Osteocyte (in vitro differentiated cells): ENCODE measurements around the gene CNTN1. TPM values are rescaled to one million over a fixed set of nuclear protein-coding genes. Genes with fewer than 3 reads are reported as not detected.

Experiments used
- DNase-seq: peaks from one replicate; pipeline ENCODE4 v3.0.0; 2021; ENCODE audit warnings: mixed read lengths; ENCODE audit not compliant: unreplicated experiment; ENCODE audit errors: extremely low spot score
- H3K27ac Mint-ChIP-seq: one replicate; pipeline ENCODE4 v1.8.0; 2021; ENCODE audit warnings: mild to moderate bottlenecking, mixed read lengths; ENCODE audit not compliant: unreplicated experiment
- H3K27me3 Mint-ChIP-seq: one replicate; pipeline ENCODE4 v1.8.0; 2021; ENCODE audit warnings: mixed read lengths; ENCODE audit not compliant: unreplicated experiment
- H3K36me3 Mint-ChIP-seq: one replicate; pipeline ENCODE4 v1.8.0; 2021; ENCODE audit warnings: mixed read lengths; ENCODE audit not compliant: unreplicated experiment
- H3K4me1 Mint-ChIP-seq: one replicate; pipeline ENCODE4 v1.8.0; 2021; ENCODE audit warnings: mixed read lengths; ENCODE audit not compliant: unreplicated experiment
- H3K4me3 Mint-ChIP-seq: one replicate; pipeline ENCODE4 v1.8.0; 2021; ENCODE audit warnings: mild to moderate bottlenecking, moderate library complexity, mixed read lengths; ENCODE audit not compliant: unreplicated experiment
- H3K9me3 Mint-ChIP-seq: one replicate; pipeline ENCODE4 v1.8.0; 2021; ENCODE audit warnings: mixed read lengths; ENCODE audit not compliant: unreplicated experiment
- CTCF ChIP-seq: fragments of 200-600 bp; sonication (generic); IDR thresholded peaks from 2 replicates; pipeline ENCODE4 v1.5.0; 2021; ENCODE audit warnings: antibody characterized with exemption, mild to moderate bottlenecking, moderate library complexity
- total RNA-seq: library from RNA; stranded (reverse); gene quantifications from 2 replicates; pipeline ENCODE4 v1.2.1, GENCODE V29; 2021

CNTN1 gene
- total RNA-seq, 1 donor from 2014 or later: 1.8 TPM

- Mint-ChIP-seq H3K27ac (no peak overlapping the region), H3K36me3 (no peaks in the 10 kb centered on the region), H3K4me1 (no peaks in the 10 kb centered on the region), H3K9me3 (no peaks in the 10 kb centered on the region), H3K27me3 (no peaks in the 10 kb centered on the region), H3K4me3 (no peak overlapping the region)
- TF ChIP-seq CTCF: no peak
- no peak for DNase-seq
These were observed 408.3 kb downstream of the CNTN1 start for GRCh38 chr12:41100572-41100971.

GRCh38 chr12:41101806-41102205 is 409.6 kb downstream of the CNTN1 start:
- Mint-ChIP-seq H3K27me3 (no peaks in the 10 kb centered on the region), H3K4me1 (no peaks in the 10 kb centered on the region), H3K27ac (no peak overlapping the region), H3K9me3 (no peaks in the 10 kb centered on the region), H3K36me3 (no peaks in the 10 kb centered on the region), H3K4me3 (no peak overlapping the region)
- TF ChIP-seq CTCF: no peak
- DNase-seq: no peak

GRCh38 chr12:41103614-41104013 is 411.4 kb downstream of the CNTN1 start:
- no peak for DNase-seq
- H3K4me3 Mint-ChIP-seq: no peak overlapping the region
- H3K27me3 Mint-ChIP-seq: peaks cover 4% of the 10 kb centered on the region
- no peaks in the 10 kb centered on the region for H3K9me3 Mint-ChIP-seq
- no peak overlapping the region for H3K27ac Mint-ChIP-seq
- no peaks in the 10 kb centered on the region for H3K36me3 Mint-ChIP-seq
- no peak for TF ChIP-seq CTCF
- H3K4me1 Mint-ChIP-seq: no peaks in the 10 kb centered on the region

- Mint-ChIP-seq H3K27ac (no peak overlapping the region), H3K27me3 (peaks cover 8% of the 10 kb centered on the region), H3K4me3 (no peak overlapping the region), H3K4me1 (no peaks in the 10 kb centered on the region), H3K9me3 (no peaks in the 10 kb centered on the region), H3K36me3 (no peaks in the 10 kb centered on the region)
- TF ChIP-seq CTCF: no peak
- no peak for DNase-seq
These were observed 414.1 kb downstream of the CNTN1 start for GRCh38 chr12:41106315-41106714.

- H3K27ac Mint-ChIP-seq: no peak overlapping the region
- no peak for DNase-seq
- no peaks in the 10 kb centered on the region for H3K4me1 Mint-ChIP-seq
- no peaks in the 10 kb centered on the region for H3K9me3 Mint-ChIP-seq
- peaks cover 8% of the 10 kb centered on the region for H3K27me3 Mint-ChIP-seq
- no peaks in the 10 kb centered on the region for H3K36me3 Mint-ChIP-seq
- H3K4me3 Mint-ChIP-seq: no peak overlapping the region
- TF ChIP-seq CTCF: no peak
These were observed 415.8 kb downstream of the CNTN1 start for GRCh38 chr12:41108032-41108431.
